Medulla oblongata (tissue), 1 donor: Measurements from ENCODE around the gene MORF4L1.
"Not testable (repeated sequence)": the region's sequence is repeated elsewhere in the genome, so short reads cannot be mapped to it uniquely, and the experiment has no call there.

ENCODE experiments used
- DNase-seq: peaks from one replicate; pipeline ENCODE4 v3.0.0-alpha.2; 2015; ENCODE audit errors: extremely low spot score

The MORF4L1 gene

GRCh38 chr15:78872155-78872971 lies at the start of gene MORF4L1:
MORF4L1 (plus strand) TSS chr15:78872890; CDS start chr15:78873018, 128 bp downstream.
- DNase-seq, result peak; percentile 96

- peak; percentile 57 for DNase-seq
Measured at GRCh38 chr15:78828920-78829319, 43.8 kb upstream of the MORF4L1 start.

GRCh38 chr15:78830514-78831228 lies 42.0 kb upstream of the MORF4L1 start:
- DNase-seq, result no peak

- no peak for DNase-seq
Measured at GRCh38 chr15:78831229-78832207, 41.2 kb upstream of the MORF4L1 start.

- DNase-seq, result no peak
Measured at GRCh38 chr15:78836333-78836732, 36.4 kb upstream of the MORF4L1 start.

GRCh38 chr15:78837131-78837530 lies 35.6 kb upstream of the MORF4L1 start:
- no peak for DNase-seq

- DNase-seq, result no peak
Measured at GRCh38 chr15:78837543-78837942, 35.1 kb upstream of the MORF4L1 start.

- DNase-seq, result no peak
Measured at GRCh38 chr15:78838489-78838888, 34.2 kb upstream of the MORF4L1 start.

GRCh38 chr15:78839151-78839550 lies 33.5 kb upstream of the MORF4L1 start:
- DNase-seq, result not testable (repeated sequence)

- DNase-seq, result no peak
Measured at GRCh38 chr15:78840661-78841375, 31.9 kb upstream of the MORF4L1 start.

GRCh38 chr15:78841376-78841706 lies 31.3 kb upstream of the MORF4L1 start:
- DNase-seq, result no peak

GRCh38 chr15:78841891-78842290 lies 30.8 kb upstream of the MORF4L1 start:
- DNase-seq, result no peak

GRCh38 chr15:78842519-78842918 lies 30.2 kb upstream of the MORF4L1 start:
- no peak for DNase-seq

- not testable (repeated sequence) for DNase-seq
Measured at GRCh38 chr15:78846906-78847305, 25.8 kb upstream of the MORF4L1 start.

- DNase-seq, result not testable (repeated sequence)
Measured at GRCh38 chr15:78847387-78847906, 25.2 kb upstream of the MORF4L1 start.

GRCh38 chr15:78850352-78850751 lies 22.3 kb upstream of the MORF4L1 start:
- no peak for DNase-seq

GRCh38 chr15:78850941-78851755 lies 21.5 kb upstream of the MORF4L1 start:
- peak; percentile 65 for DNase-seq

GRCh38 chr15:78853500-78853899 lies 19.2 kb upstream of the MORF4L1 start:
- DNase-seq, result no peak

- no peak for DNase-seq
Measured at GRCh38 chr15:78854833-78855372, 17.8 kb upstream of the MORF4L1 start.

GRCh38 chr15:78855746-78856145 lies 16.9 kb upstream of the MORF4L1 start:
- DNase-seq, result no peak
